Stimulated activated naive CD4-positive, alpha-beta T cell treated with Interleukin-2 at 50 U/mL for 16 hours (primary cell): ENCODE results near the gene ZNF827.

ENCODE experiments used
- DNase-seq: peaks from one replicate; lab custom pipeline; 2025; lab: John Stamatoyannopoulos, UW

Gene ZNF827

GRCh38 chr4:145799223-145799622 lies 139.4 kb downstream of the ZNF827 start:
- no peak for DNase-seq

GRCh38 chr4:145797278-145797677 lies 141.3 kb downstream of the ZNF827 start:
- no peak for DNase-seq

- no peak for DNase-seq
Observed at GRCh38 chr4:145796346-145796745, 142.3 kb downstream of the ZNF827 start.

GRCh38 chr4:145795521-145795920 lies 143.1 kb downstream of the ZNF827 start:
- no peak for DNase-seq

- DNase-seq = no peak
Observed at GRCh38 chr4:145792429-145792828, 146.2 kb downstream of the ZNF827 start.

GRCh38 chr4:145791988-145792387 lies 146.6 kb downstream of the ZNF827 start:
- no peak for DNase-seq

- DNase-seq = no peak
Observed at GRCh38 chr4:145788755-145789154, 149.9 kb downstream of the ZNF827 start.

- no peak for DNase-seq
Observed at GRCh38 chr4:145786830-145787229, 151.8 kb downstream of the ZNF827 start.

- DNase-seq = no peak
Observed at GRCh38 chr4:145786261-145786660, 152.4 kb downstream of the ZNF827 start.

GRCh38 chr4:145785391-145786008 lies 153.1 kb downstream of the ZNF827 start:
- no peak for DNase-seq

- DNase-seq = no peak
Observed at GRCh38 chr4:145784036-145784435, 154.6 kb downstream of the ZNF827 start.

GRCh38 chr4:145782756-145783155 lies 155.9 kb downstream of the ZNF827 start:
- no peak for DNase-seq

GRCh38 chr4:145781351-145781750 lies 157.3 kb downstream of the ZNF827 start:
- DNase-seq = no peak

GRCh38 chr4:145779319-145779801 lies 159.3 kb downstream of the ZNF827 start:
- no peak for DNase-seq

- no peak for DNase-seq
Observed at GRCh38 chr4:145776208-145776607, 162.4 kb downstream of the ZNF827 start.

GRCh38 chr4:145775406-145775805 lies 163.2 kb downstream of the ZNF827 start:
- no peak for DNase-seq

- no peak for DNase-seq
Observed at GRCh38 chr4:145774473-145774872, 164.2 kb downstream of the ZNF827 start.

GRCh38 chr4:145773581-145774234 lies 164.9 kb downstream of the ZNF827 start:
- no peak for DNase-seq

- DNase-seq = no peak
Observed at GRCh38 chr4:145772347-145772746, 166.3 kb downstream of the ZNF827 start.

GRCh38 chr4:145770124-145770523 lies 168.5 kb downstream of the ZNF827 start:
- DNase-seq = no peak

GRCh38 chr4:145769450-145770037 lies 169.1 kb downstream of the ZNF827 start:
- no peak for DNase-seq

GRCh38 chr4:145766273-145766672 lies 172.3 kb downstream of the ZNF827 start:
- DNase-seq = no peak

GRCh38 chr4:145763399-145763798 lies 175.2 kb downstream of the ZNF827 start:
- no peak for DNase-seq
